ENCODE data around the gene IFITM2. TPM values are rescaled to one million over a fixed set of nuclear protein-coding genes. Genes with fewer than 3 reads are reported as not detected.
"Not testable (repeated sequence)": the region's sequence is repeated elsewhere in the genome, so short reads cannot be mapped to it uniquely, and the experiment has no call there.

Gene IFITM2
- total and polyA plus RNA-seq, 2 experiments from 2014 or later: 91.2 to 857 TPM

DNA sequence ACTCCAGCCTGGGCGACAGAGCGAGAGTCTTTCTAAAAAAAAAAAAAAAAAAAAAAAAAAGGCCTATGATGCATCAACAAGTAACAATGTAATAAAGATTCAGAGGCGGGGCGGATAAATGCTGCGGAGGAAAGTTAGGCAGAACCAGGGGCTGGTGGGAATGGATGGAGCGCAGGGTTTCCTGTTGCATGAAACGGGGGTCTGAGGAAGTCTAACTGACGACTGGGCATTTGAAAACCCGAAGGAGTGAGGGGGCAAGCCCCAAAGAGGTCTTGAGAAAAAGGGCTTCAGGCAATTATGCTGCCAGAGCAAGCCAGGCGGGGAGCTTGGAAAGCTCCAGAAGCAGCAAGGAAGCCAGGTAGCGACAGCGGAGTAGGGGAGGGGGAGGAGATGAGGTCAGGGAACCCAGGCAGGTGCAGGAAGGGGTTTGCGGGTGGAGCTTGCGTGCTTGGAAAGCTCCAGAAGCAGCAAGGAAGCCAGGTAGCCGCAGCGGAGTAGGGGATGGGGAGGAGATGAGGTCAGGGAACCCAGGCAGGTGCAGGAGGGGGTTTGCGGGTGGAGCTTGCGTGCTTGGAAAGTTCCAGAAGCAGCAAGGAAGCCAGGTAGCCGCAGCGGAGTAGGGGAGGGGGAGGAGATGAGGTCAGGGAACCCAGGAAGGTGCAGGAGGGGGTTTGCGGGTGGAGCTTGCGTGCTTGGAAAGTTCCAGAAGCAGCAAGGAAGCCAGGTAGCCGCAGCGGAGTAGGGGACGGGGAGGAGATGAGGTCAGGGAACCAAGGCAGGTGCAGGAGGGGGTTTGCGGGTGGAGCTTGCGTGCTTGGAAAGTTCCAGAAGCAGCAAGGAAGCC is 20.4 kb upstream of the IFITM2 start:
- not testable (repeated sequence) for H3K27ac ChIP-seq (ENCODE audit: low read depth); H3K36me3 ChIP-seq (ENCODE audit: insufficient read depth); DNase-seq (ENCODE audit: low spot score); H3K36me3 Mint-ChIP-seq (ENCODE audit: low read depth); H3K9me2 ChIP-seq (ENCODE audit: insufficient read depth); H3K27ac Mint-ChIP-seq; H3K4me1 ChIP-seq (ENCODE audit: insufficient read depth); H3K79me2 ChIP-seq (replicated peaks; ENCODE audit: insufficient read depth); H3F3A ChIP-seq (replicated peaks; ENCODE audit: low read depth); H4K20me1 ChIP-seq (replicated peaks; ENCODE audit: insufficient read depth); H3K4me3 ChIP-seq; H3K9me3 Mint-ChIP-seq; ATAC-seq; H2AFZ ChIP-seq
- H3K4me3 Mint-ChIP-seq: peak overlapping the region; percentile 54; the same call in 1 of the 3 replicates
- Histone ChIP-seq H3K27me3 (ENCODE audit: insufficient read depth) (peaks cover 35% of the 10 kb centered on the region), H3K4me2 (peak overlapping the region; percentile 81; the same call in 1 of the 2 replicates)
- peaks cover 41% of the 10 kb centered on the region for H3K27me3 Mint-ChIP-seq (ENCODE audit: insufficient read depth, low read depth, poor library complexity)
- H3K4me1 Mint-ChIP-seq: peaks cover 38% of the 10 kb centered on the region

DNA sequence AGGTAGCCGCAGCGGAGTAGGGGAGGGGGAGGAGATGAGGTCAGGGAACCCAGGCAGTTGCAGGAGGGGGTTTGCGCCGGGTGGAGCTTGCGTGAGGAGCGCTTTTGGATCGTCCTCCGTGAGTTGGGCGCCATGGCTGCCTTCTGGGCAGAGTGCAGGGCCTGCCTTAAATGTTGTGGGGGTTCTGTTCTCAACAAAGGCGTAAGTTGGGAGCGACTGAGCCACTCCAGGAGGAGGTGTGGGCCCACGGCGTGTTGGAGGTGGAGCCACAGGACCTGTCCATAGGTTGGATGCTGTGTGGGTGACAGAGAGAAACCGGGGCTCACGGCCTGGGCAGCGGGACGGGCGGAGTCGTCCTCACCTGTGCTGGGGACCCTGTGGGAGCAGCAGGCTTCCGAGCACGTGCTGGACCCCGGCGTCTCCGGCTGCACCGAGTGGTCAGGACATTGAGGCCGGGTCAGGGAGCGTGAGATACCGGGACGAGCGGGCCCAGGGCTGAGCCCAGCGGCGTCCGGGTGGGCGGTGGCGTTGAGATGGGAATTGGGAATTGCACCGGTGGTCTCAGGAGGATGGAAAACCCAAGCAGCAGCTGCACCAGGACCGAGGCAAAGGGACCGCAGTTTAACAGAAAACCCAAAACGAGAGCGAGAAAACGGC is 19.7 kb upstream of the IFITM2 start:
- peak overlapping the region; percentile 85; the same call in 1 of the 2 replicates for H2AFZ ChIP-seq
- H3K27ac Mint-ChIP-seq: no peak overlapping the region
- peaks cover 6% of the 10 kb centered on the region; the same call in 1 of the 2 replicates for H3F3A ChIP-seq (replicated peaks; ENCODE audit: low read depth)
- H3K36me3 Mint-ChIP-seq (ENCODE audit: low read depth): peaks cover 10% of the 10 kb centered on the region; the same call in 2 of the 3 replicates
- H3K4me1 ChIP-seq (ENCODE audit: insufficient read depth): no peaks in the 10 kb centered on the region; the same call in 1 of the 2 replicates
- DNase-seq (ENCODE audit: low spot score) (no peak), ATAC-seq (peak; percentile 16)
- peaks cover 33% of the 10 kb centered on the region for H3K4me1 Mint-ChIP-seq
- no peaks in the 10 kb centered on the region for H3K79me2 ChIP-seq (replicated peaks; ENCODE audit: insufficient read depth)
- TF ChIP-seq EZH2phosphoT487 (IDR thresholded peaks at IDR 0.05; ENCODE audit: unreplicated experiment) (no peak), ETS1 (IDR thresholded peaks at IDR 0.05) (no peak), EZH2 (IDR thresholded peaks at IDR 0.05; ENCODE audit: low read depth, unreplicated experiment) (no peak), CREB1 (CRISPR knock-in tag; IDR thresholded peaks at IDR 0.05; ENCODE audit: low read depth) (no peak), NANOG (IDR thresholded peaks at IDR 0.05; ENCODE audit: borderline replicate concordance) (no peak)
- peaks cover 35% of the 10 kb centered on the region for H3K27me3 Mint-ChIP-seq (ENCODE audit: insufficient read depth, low read depth, poor library complexity)
- H4K20me1 ChIP-seq (replicated peaks; ENCODE audit: insufficient read depth): no peaks in the 10 kb centered on the region
- H3K27ac ChIP-seq (ENCODE audit: low read depth): no peak overlapping the region
- peak overlapping the region; percentile 62 for H3K4me3 ChIP-seq
- H3K27me3 ChIP-seq (ENCODE audit: insufficient read depth): peaks cover 28% of the 10 kb centered on the region
- peak overlapping the region; percentile 81 for H3K4me2 ChIP-seq
- peaks cover 2% of the 10 kb centered on the region; the same call in 1 of the 3 replicates for H3K9me3 Mint-ChIP-seq
- H3K9me2 ChIP-seq (ENCODE audit: insufficient read depth): no peaks in the 10 kb centered on the region
- H3K36me3 ChIP-seq (ENCODE audit: insufficient read depth): no peaks in the 10 kb centered on the region
- peak overlapping the region; percentile 75 for H3K4me3 Mint-ChIP-seq
